Measurements from ENCODE around the gene FNTB. TPM values are rescaled to one million over a fixed set of nuclear protein-coding genes. Genes with fewer than 3 reads are reported as not detected.
A peak's percentile ranks its signal among the peaks of the same experiment; 100 is the strongest.
"Not testable (repeated sequence)": the region's sequence is repeated elsewhere in the genome, so short reads cannot be mapped to it uniquely, and the experiment has no call there.

Gene FNTB
- total RNA-seq, 1 donor from 2014 or later, result 13.9 TPM

GRCh38 chr14:65011538-65011937, 24.8 kb downstream of the FNTB start:
- no peak for DNase-seq (ENCODE audit: low read depth)

GRCh38 chr14:65012353-65012752, 25.7 kb downstream of the FNTB start:
- no peak for DNase-seq (ENCODE audit: low read depth)

- no peak for DNase-seq (ENCODE audit: low read depth)
Measured at GRCh38 chr14:65015391-65015790, 28.7 kb downstream of the FNTB start.

GRCh38 chr14:65016471-65016870, 29.8 kb downstream of the FNTB start:
- DNase-seq (ENCODE audit: low read depth), result no peak

- DNase-seq (ENCODE audit: low read depth), result peak; percentile 87
Measured at GRCh38 chr14:65019944-65020566, 33.4 kb downstream of the FNTB start.

- no peak for DNase-seq (ENCODE audit: low read depth)
Measured at GRCh38 chr14:65024957-65025356, 38.3 kb downstream of the FNTB start.

GRCh38 chr14:65025818-65026217, 39.1 kb downstream of the FNTB start:
- DNase-seq (ENCODE audit: low read depth), result no peak

GRCh38 chr14:65026526-65026925, 39.8 kb downstream of the FNTB start:
- DNase-seq (ENCODE audit: low read depth), result no peak

- no peak for DNase-seq (ENCODE audit: low read depth)
Measured at GRCh38 chr14:65027127-65027799, 40.6 kb downstream of the FNTB start.

GRCh38 chr14:65028937-65029336, 42.2 kb downstream of the FNTB start:
- DNase-seq (ENCODE audit: low read depth), result no peak

GRCh38 chr14:65031321-65031720, 44.6 kb downstream of the FNTB start:
- not testable (repeated sequence) for DNase-seq (ENCODE audit: low read depth)

- DNase-seq (ENCODE audit: low read depth), result no peak
Measured at GRCh38 chr14:65032319-65032718, 45.6 kb downstream of the FNTB start.

GRCh38 chr14:65033181-65033580, 46.5 kb downstream of the FNTB start:
- no peak for DNase-seq (ENCODE audit: low read depth)

- DNase-seq (ENCODE audit: low read depth), result no peak
Measured at GRCh38 chr14:65034021-65034420, 47.3 kb downstream of the FNTB start.

GRCh38 chr14:65035049-65035448, 48.4 kb downstream of the FNTB start:
- DNase-seq (ENCODE audit: low read depth), result peak; percentile 8

GRCh38 chr14:65038966-65039365, 52.3 kb downstream of the FNTB start:
- peak; percentile 58 for DNase-seq (ENCODE audit: low read depth)

- DNase-seq (ENCODE audit: low read depth), result no peak
Measured at GRCh38 chr14:65040666-65041433, 54.2 kb downstream of the FNTB start.

- no peak for DNase-seq (ENCODE audit: low read depth)
Measured at GRCh38 chr14:65041434-65041915, 54.8 kb downstream of the FNTB start.

- no peak for DNase-seq (ENCODE audit: low read depth)
Measured at GRCh38 chr14:65042296-65042695, 55.6 kb downstream of the FNTB start.

GRCh38 chr14:65042731-65043372, 56.2 kb downstream of the FNTB start:
- no peak for DNase-seq (ENCODE audit: low read depth)

- DNase-seq (ENCODE audit: low read depth), result no peak
Measured at GRCh38 chr14:65043893-65044595, 57.3 kb downstream of the FNTB start.

All from myocyte (in vitro differentiated cells).